Keratinocyte (primary cell): Measurements from ENCODE around the gene LIX1. TPM values are rescaled to one million over a fixed set of nuclear protein-coding genes. Genes with fewer than 3 reads are reported as not detected.

ENCODE experiments used
- DNase-seq: peaks from one replicate; pipeline ENCODE4 v3.0.0-alpha.2; 2011; ENCODE audit warnings: low read depth, missing footprints, low spot score
- FAIRE-seq: peaks from 2 replicates; lab custom pipeline; 2011; peaks lifted over from hg19 to GRCh38; lab: Jason Lieb, UNC
- H2AFZ ChIP-seq: 2 replicates; pipeline ENCODE4 v1.6.0; 2012; ENCODE audit warnings: low read length, control low read depth, inconsistent platforms; ENCODE audit not compliant: control insufficient read depth
- H3K27ac ChIP-seq: 2 replicates; pipeline ENCODE4 v1.5.1; 2011; ENCODE audit warnings: low read length; ENCODE audit not compliant: control insufficient read depth, insufficient read depth
- H3K27me3 ChIP-seq: 3 replicates; pipeline ENCODE4 v1.6.0; 2011; ENCODE audit warnings: low read length; ENCODE audit not compliant: control insufficient read depth, insufficient read depth; ENCODE audit errors: extremely low read depth
- H3K36me3 ChIP-seq, 2 experiments: 2 replicates in 1 of 2; 3 replicates in 1 of 2; pipeline ENCODE4 v1.5.1; 2011; ENCODE audit warnings: low read length in 2 of 2, mild to moderate bottlenecking in 1 of 2; ENCODE audit not compliant: control insufficient read depth in 2 of 2, insufficient read depth in 2 of 2; ENCODE audit errors: extremely low read depth in 1 of 2
- H3K4me1 ChIP-seq: 3 replicates; pipeline ENCODE4 v1.5.1; 2011; ENCODE audit warnings: low read length; ENCODE audit not compliant: control insufficient read depth, insufficient read depth; ENCODE audit errors: extremely low read depth
- H3K4me2 ChIP-seq: 3 replicates; pipeline ENCODE4 v1.6.0; 2011; ENCODE audit warnings: low read depth, low read length; ENCODE audit not compliant: control insufficient read depth, insufficient read depth; ENCODE audit errors: extremely low read depth
- H3K4me3 ChIP-seq, 3 experiments: fragments of 200-600 bp in 1 of 3; sonication (generic) in 1 of 3; 2 replicates in 2 of 3; 3 replicates in 1 of 3; pipeline ENCODE4 v1.5.1; 2011 to 2016; ENCODE audit warnings: low read length in 3 of 3, mild to moderate bottlenecking in 3 of 3, control low read depth in 2 of 3, inconsistent platforms in 1 of 3, low read depth in 1 of 3, mixed read lengths in 1 of 3, mixed run types in 1 of 3, moderate library complexity in 1 of 3; ENCODE audit not compliant: control insufficient read depth in 2 of 3, insufficient read depth in 2 of 3; ENCODE audit errors: extremely low read depth in 1 of 3
- H3K79me2 ChIP-seq: 2 replicates; pipeline ENCODE4 v1.6.0; 2012; ENCODE audit warnings: low read length; ENCODE audit not compliant: control insufficient read depth, insufficient read depth
- H3K9ac ChIP-seq: 3 replicates; pipeline ENCODE4 v1.6.0; 2011; ENCODE audit warnings: low read length; ENCODE audit not compliant: control insufficient read depth, insufficient read depth; ENCODE audit errors: extremely low read depth
- H3K9me1 ChIP-seq: 3 replicates; pipeline ENCODE4 v1.6.0; 2011; ENCODE audit warnings: low read length; ENCODE audit not compliant: control insufficient read depth, insufficient read depth; ENCODE audit errors: extremely low read depth
- H3K9me3 ChIP-seq: 2 replicates; pipeline ENCODE4 v1.5.1; 2012; ENCODE audit warnings: low read depth, low read length; ENCODE audit not compliant: control insufficient read depth
- H4K20me1 ChIP-seq: 3 replicates; pipeline ENCODE4 v1.6.0; 2011; ENCODE audit warnings: low read length; ENCODE audit not compliant: control insufficient read depth, insufficient read depth; ENCODE audit errors: extremely low read depth
- EZH2 ChIP-seq: IDR thresholded peaks from one replicate; pipeline ENCODE4 v1.6.1; 2012; ENCODE audit warnings: inconsistent platforms, mild to moderate bottlenecking, low read length, moderate library complexity
- dilution Hi-C: fragments of 300-500 bp; cut with MboI; formaldehyde crosslinking; loops from one replicate; pipeline ENCODE4 v1.7.0; 2020; ENCODE audit warnings: low sequenced_read_pairs; ENCODE audit not compliant: extremely low pct_ligation_motif_present
- polyA plus RNA-seq, 5 experiments: library from polyadenylated mRNA; depleted of rRNA in 3 of 5; stranded (reverse) in 3 of 5; stranded (forward) in 1 of 5; unstranded in 1 of 5; fragments of >200 nt; gene quantifications; 1 replicate in 1 of 5; 2 replicates in 3 of 5; 3 replicates in 1 of 5; pipeline versions ENCODE4 v1.2.1 to v1.2.3, GENCODE V29; 2011 to 2012; ENCODE audit warnings: missing spikeins in 2 of 5, low read depth in 1 of 5, low replicate concordance in 1 of 5
- TF ChIP-seq, protein P1 (sequence below), 3 experiments: IDR thresholded peaks in 1 of 3; conservative IDR thresholded peaks in 1 of 3; optimal IDR thresholded peaks in 1 of 3; 2 replicates in 2 of 3; 3 replicates in 1 of 3; pipeline versions ENCODE3 to v1.5.1; 2011; ENCODE audit warnings: low read length in 3 of 3, mild to moderate bottlenecking in 3 of 3, moderate library complexity in 2 of 3, control low read depth in 1 of 3, inconsistent platforms in 1 of 3; ENCODE audit not compliant: insufficient read depth in 2 of 3; ENCODE audit errors: extremely low read depth in 1 of 3

The LIX1 gene
- polyA plus RNA-seq, 1 donor (not counting 4 experiments of a cell fraction or from before 2014, with no cell fraction given) = not detected

DNA sequence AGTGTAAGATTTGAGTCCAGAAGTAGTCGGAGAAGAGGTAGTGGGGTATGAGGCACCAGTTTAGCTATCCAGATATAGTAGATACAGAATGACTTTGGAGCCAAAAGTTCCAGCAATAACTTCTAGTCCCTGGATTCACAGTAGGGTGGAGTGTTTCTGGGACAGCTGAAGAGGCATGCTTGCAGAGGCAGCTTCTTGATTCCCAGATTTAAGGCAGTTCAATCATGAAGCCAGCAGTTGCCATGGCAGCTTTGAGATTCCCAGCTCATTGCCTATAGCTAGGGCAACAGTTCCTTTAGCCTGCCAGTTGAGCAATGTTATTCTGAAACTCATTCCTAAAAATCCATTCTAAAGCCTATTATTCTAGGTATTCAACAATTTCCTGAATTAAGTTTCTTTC, 79.2 kb downstream of the LIX1 start:
- TF ChIP-seq, protein P1, sequence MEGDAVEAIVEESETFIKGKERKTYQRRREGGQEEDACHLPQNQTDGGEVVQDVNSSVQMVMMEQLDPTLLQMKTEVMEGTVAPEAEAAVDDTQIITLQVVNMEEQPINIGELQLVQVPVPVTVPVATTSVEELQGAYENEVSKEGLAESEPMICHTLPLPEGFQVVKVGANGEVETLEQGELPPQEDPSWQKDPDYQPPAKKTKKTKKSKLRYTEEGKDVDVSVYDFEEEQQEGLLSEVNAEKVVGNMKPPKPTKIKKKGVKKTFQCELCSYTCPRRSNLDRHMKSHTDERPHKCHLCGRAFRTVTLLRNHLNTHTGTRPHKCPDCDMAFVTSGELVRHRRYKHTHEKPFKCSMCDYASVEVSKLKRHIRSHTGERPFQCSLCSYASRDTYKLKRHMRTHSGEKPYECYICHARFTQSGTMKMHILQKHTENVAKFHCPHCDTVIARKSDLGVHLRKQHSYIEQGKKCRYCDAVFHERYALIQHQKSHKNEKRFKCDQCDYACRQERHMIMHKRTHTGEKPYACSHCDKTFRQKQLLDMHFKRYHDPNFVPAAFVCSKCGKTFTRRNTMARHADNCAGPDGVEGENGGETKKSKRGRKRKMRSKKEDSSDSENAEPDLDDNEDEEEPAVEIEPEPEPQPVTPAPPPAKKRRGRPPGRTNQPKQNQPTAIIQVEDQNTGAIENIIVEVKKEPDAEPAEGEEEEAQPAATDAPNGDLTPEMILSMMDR (optimal IDR thresholded peaks at IDR 0.05 in 1 of 3, IDR thresholded peaks at IDR 0.05 in 1 of 3, conservative IDR thresholded peaks at IDR 0.05 in 1 of 3; ENCODE audit: extremely low read depth in 1 of 3, insufficient read depth in 2 of 3, low read length in 3 of 3) = no peak
- no peak for TF ChIP-seq EZH2
- Histone ChIP-seq H2AFZ (no peak overlapping the region), H3K9ac (no peak overlapping the region), H3K79me2 (no peaks in the 10 kb centered on the region), H3K9me1 (no peaks in the 10 kb centered on the region), H3K27ac (no peak overlapping the region), H3K9me3 (no peaks in the 10 kb centered on the region), H3K27me3 (no peaks in the 10 kb centered on the region), H4K20me1 (peaks cover 2% of the 10 kb centered on the region), H3K4me2 (no peak overlapping the region), H3K4me1 (no peaks in the 10 kb centered on the region), H3K36me3 (no peaks in the 10 kb centered on the region), H3K4me3 (no peak overlapping the region)
- no peak for FAIRE-seq
- no peak for DNase-seq
- dilution Hi-C loops = no loop called here

DNA sequence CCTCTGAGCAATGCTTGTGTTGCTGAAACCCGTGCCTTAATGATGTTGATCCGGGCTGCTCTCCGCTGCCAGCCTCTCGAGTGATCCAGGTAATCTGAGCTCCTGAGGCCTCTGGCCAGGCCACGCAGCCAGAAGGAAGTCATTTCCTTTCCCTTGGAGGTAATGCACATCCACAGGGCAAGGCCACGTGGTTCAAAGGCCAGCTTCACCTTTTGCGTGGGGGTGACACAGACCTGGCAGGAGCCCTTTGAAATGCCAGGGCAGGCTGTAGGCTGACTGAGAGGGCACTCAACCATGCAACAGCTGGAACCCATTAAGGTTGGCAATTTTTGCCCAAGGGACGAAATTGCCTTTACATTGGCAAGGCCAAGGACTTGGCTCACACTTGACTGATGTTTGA, 80.4 kb downstream of the LIX1 start:
- Histone ChIP-seq H3K79me2 (no peaks in the 10 kb centered on the region), H3K27me3 (no peaks in the 10 kb centered on the region), H3K9me3 (no peaks in the 10 kb centered on the region), H2AFZ (no peak overlapping the region), H3K36me3 (no peaks in the 10 kb centered on the region), H3K4me3 (no peak overlapping the region), H3K4me2 (no peak overlapping the region), H3K4me1 (no peaks in the 10 kb centered on the region), H3K9me1 (no peaks in the 10 kb centered on the region), H3K9ac (no peak overlapping the region), H4K20me1 (peaks cover 2% of the 10 kb centered on the region), H3K27ac (no peak overlapping the region)
- FAIRE-seq (no peak), DNase-seq (no peak)
- dilution Hi-C loops = no loop called here
- no peak for TF ChIP-seq EZH2
- TF ChIP-seq, protein P1 (optimal IDR thresholded peaks at IDR 0.05 in 1 of 3, IDR thresholded peaks at IDR 0.05 in 1 of 3, conservative IDR thresholded peaks at IDR 0.05 in 1 of 3; ENCODE audit: extremely low read depth in 1 of 3, insufficient read depth in 2 of 3, low read length in 3 of 3) = no peak
